HEK293 (cell line): ENCODE measurements around the gene NUP85.

Experiments
- CTCF ChIA-PET: fragments of 350-600 bp; formaldehyde crosslinking; extraction: SDS; loops from one replicate; lab custom pipeline; 2021; ENCODE audit warnings: antibody characterized with exemption; lab: Yijun Ruan, JAX
- POLR2A ChIA-PET: fragments of 300-600 bp; formaldehyde crosslinking; extraction: SDS; loops from one replicate; lab custom pipeline; 2020; ENCODE audit warnings: antibody characterized with exemption, inconsistent platforms; lab: Yijun Ruan, JAX
- H3K27ac ChIP-seq: fragments of 200-500 bp; sonication (Bioruptor generic); 2 replicates; pipeline ENCODE4 v1.5.1; 2014; ENCODE audit warnings: low read depth, low read length, control low read depth, inconsistent platforms; ENCODE audit errors: extremely low read depth
- H3K36me3 ChIP-seq, 2 experiments: fragments of 200-500 bp in 1 of 2; sonication (Bioruptor generic) in 1 of 2; 1 replicate in 1 of 2; 2 replicates in 1 of 2; pipeline ENCODE4 v1.5.1; 2014 to 2017; ENCODE audit warnings: inconsistent platforms in 2 of 2, low read length in 2 of 2; ENCODE audit not compliant: control insufficient read depth in 2 of 2, insufficient read depth in 1 of 2
- H3K4me1 ChIP-seq: fragments of 200-500 bp; sonication (Bioruptor generic); 2 replicates; pipeline ENCODE4 v1.5.1; 2014; ENCODE audit warnings: mild to moderate bottlenecking, low read length, inconsistent platforms; ENCODE audit not compliant: control insufficient read depth, insufficient read depth
- H3K4me3 ChIP-seq: 2 replicates; pipeline ENCODE4 v1.5.1; 2011; ENCODE audit warnings: low read depth, mild to moderate bottlenecking, control low read depth, low read length, moderate library complexity
- H3K9me3 ChIP-seq: fragments of 200-500 bp; sonication (Bioruptor generic); 2 replicates; pipeline ENCODE4 v1.5.1; 2014; ENCODE audit warnings: low read depth, low read length, inconsistent platforms; ENCODE audit not compliant: control insufficient read depth, insufficient read depth
- CTCF ChIP-seq: fragments of 450-650 bp; formaldehyde crosslinking; IDR thresholded peaks from 2 replicates; pipeline ENCODE4 v1.5.1; 2016; ENCODE audit warnings: missing biosample characterization, missing genetic modification characterization
- GLIS1 ChIP-seq: fragments of 450-650 bp; formaldehyde crosslinking; IDR thresholded peaks from 2 replicates; pipeline ENCODE4 v1.5.1; 2016; ENCODE audit warnings: missing biosample characterization, missing genetic modification characterization
- MEIS1 ChIP-seq: sonication (generic); formaldehyde crosslinking; IDR thresholded peaks from 2 replicates; pipeline ENCODE4 v1.8.1; 2022; ENCODE audit warnings: missing genetic modification reagents, mild to moderate bottlenecking, borderline replicate concordance
- PRDM4 ChIP-seq: fragments of 450-650 bp; formaldehyde crosslinking; IDR thresholded peaks from 2 replicates; pipeline ENCODE4 v1.5.1; 2017; ENCODE audit warnings: missing biosample characterization, missing genetic modification characterization
- ZBTB17 ChIP-seq: fragments of 450-650 bp; formaldehyde crosslinking; IDR thresholded peaks from 2 replicates; pipeline ENCODE4 v1.5.1; 2016; ENCODE audit warnings: missing biosample characterization, missing genetic modification characterization
- ZFHX2 ChIP-seq: fragments of 450-650 bp; formaldehyde crosslinking; conservative IDR thresholded peaks from 2 replicates; pipeline ENCODE4 v1.5.1; 2016; ENCODE audit warnings: missing biosample characterization, missing genetic modification characterization
- ZNF239 ChIP-seq: fragments of 450-650 bp; formaldehyde crosslinking; IDR thresholded peaks from 2 replicates; pipeline ENCODE4 v1.5.1; 2016; ENCODE audit warnings: missing biosample characterization, missing genetic modification characterization
- ZNF280D ChIP-seq: fragments of 450-650 bp; formaldehyde crosslinking; IDR thresholded peaks from 2 replicates; pipeline ENCODE4 v1.5.1; 2016; ENCODE audit warnings: missing biosample characterization, missing genetic modification characterization
- ZNF302 ChIP-seq: fragments of 450-650 bp; formaldehyde crosslinking; IDR thresholded peaks from 2 replicates; pipeline ENCODE4 v1.5.1; 2016; ENCODE audit warnings: missing biosample characterization, missing genetic modification characterization, low read depth
- ZNF362 ChIP-seq: fragments of 450-650 bp; formaldehyde crosslinking; IDR thresholded peaks from 2 replicates; pipeline ENCODE4 v1.5.1; 2016; ENCODE audit warnings: missing biosample characterization, missing genetic modification characterization
- ZNF530 ChIP-seq: fragments of 450-650 bp; formaldehyde crosslinking; IDR thresholded peaks from 2 replicates; pipeline ENCODE4 v1.5.1; 2016; ENCODE audit warnings: low read depth, missing biosample characterization, missing genetic modification characterization
- ZNF560 ChIP-seq: fragments of 450-650 bp; formaldehyde crosslinking; IDR thresholded peaks from 2 replicates; pipeline ENCODE4 v1.5.1; 2017; ENCODE audit warnings: missing biosample characterization, missing genetic modification characterization, borderline replicate concordance
- ZNF670 ChIP-seq: fragments of 450-650 bp; formaldehyde crosslinking; IDR thresholded peaks from 2 replicates; pipeline ENCODE4 v1.5.1; 2016; ENCODE audit warnings: missing biosample characterization, missing genetic modification characterization, low read depth
- ZNF76 ChIP-seq: fragments of 450-650 bp; formaldehyde crosslinking; IDR thresholded peaks from 2 replicates; pipeline ENCODE4; 2016; ENCODE audit warnings: low read depth, missing biosample characterization, missing genetic modification characterization, borderline replicate concordance
- ZNF792 ChIP-seq: fragments of 450-650 bp; formaldehyde crosslinking; IDR thresholded peaks from 2 replicates; pipeline ENCODE4 v1.5.1; 2016; ENCODE audit warnings: missing biosample characterization, missing genetic modification characterization
- TF ChIP-seq, protein P1 (sequence below): fragments of 450-650 bp; formaldehyde crosslinking; IDR thresholded peaks from 2 replicates; pipeline ENCODE4 v1.5.1; 2016; ENCODE audit warnings: missing biosample characterization, missing genetic modification characterization
- TF ChIP-seq, protein P2 (sequence below): fragments of 450-650 bp; formaldehyde crosslinking; IDR thresholded peaks from 2 replicates; pipeline ENCODE4; 2016; ENCODE audit warnings: missing biosample characterization, missing genetic modification characterization

The NUP85 gene

GRCh38 chr17:75261336-75262111 lies 56.0 kb downstream of the NUP85 start, which contains the start of the genes GGA3 and MRPS7 (continued):
- TF ChIP-seq ZNF280D (tag by site-specific recombination) (no peak), ZNF302 (tag by site-specific recombination) (no peak)

DNA sequence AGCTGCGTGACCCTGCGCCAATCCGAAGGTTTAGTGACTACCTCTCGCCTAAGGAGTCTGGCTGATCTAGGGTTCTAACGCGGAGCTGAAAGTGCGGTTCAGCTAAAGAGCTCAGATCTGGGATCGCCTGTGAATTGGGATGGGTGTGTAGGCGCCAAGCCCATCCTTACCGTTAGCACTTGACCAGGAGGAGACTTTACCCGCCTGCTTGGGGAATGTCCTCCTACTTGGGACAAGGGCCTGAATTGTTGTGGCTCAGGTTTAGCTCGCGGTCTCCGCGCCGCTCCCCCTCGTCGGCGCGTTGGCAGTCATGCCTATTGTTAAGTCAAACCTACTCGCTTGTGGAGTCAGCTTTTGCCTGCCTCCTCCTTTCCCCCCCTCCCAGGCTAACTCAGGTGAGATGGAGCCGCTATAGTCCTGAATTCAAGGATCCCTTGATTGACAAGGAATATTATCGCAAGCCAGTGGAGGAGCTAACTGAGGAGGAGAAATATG lies 56.7 kb downstream of the NUP85 start:
- Histone ChIP-seq H3K27ac (peak overlapping the region; percentile 99), H3K4me1 (peaks cover 5% of the 10 kb centered on the region; the same call in 1 of the 2 replicates), H3K9me3 (no peaks in the 10 kb centered on the region)
- POLR2A ChIA-PET = interaction anchor here (0.5 to 3.7 kb wide), 20 partner anchors 9 to 290 kb away, joined by 3 to 90 read pairs (median 4); partner anchors contain the start of genes GRB2, HID1, LLGL2 and MIF4GD
- TF ChIP-seq ZNF239 (no peak), ZNF792 (no peak), GLIS1 (tag by site-specific recombination) (no peak), PRDM4 (no peak), CTCF (tag by site-specific recombination) (peak; percentile 3; the same call in 1 of the 2 replicates), ZFHX2 (tag by site-specific recombination) (0 out of 2 replicates have a peak, but pooled peaks have one; percentile 14), ZNF560 (tag by site-specific recombination) (no peak), ZBTB17 (tag by site-specific recombination) (peak; percentile 79; the same call in 1 of the 2 replicates), MEIS1 (no peak), ZNF76 (no peak), ZNF670 (no peak), ZNF362 (tag by site-specific recombination) (no peak), ZNF530 (tag by site-specific recombination) (no peak)
- TF ChIP-seq, protein P1, sequence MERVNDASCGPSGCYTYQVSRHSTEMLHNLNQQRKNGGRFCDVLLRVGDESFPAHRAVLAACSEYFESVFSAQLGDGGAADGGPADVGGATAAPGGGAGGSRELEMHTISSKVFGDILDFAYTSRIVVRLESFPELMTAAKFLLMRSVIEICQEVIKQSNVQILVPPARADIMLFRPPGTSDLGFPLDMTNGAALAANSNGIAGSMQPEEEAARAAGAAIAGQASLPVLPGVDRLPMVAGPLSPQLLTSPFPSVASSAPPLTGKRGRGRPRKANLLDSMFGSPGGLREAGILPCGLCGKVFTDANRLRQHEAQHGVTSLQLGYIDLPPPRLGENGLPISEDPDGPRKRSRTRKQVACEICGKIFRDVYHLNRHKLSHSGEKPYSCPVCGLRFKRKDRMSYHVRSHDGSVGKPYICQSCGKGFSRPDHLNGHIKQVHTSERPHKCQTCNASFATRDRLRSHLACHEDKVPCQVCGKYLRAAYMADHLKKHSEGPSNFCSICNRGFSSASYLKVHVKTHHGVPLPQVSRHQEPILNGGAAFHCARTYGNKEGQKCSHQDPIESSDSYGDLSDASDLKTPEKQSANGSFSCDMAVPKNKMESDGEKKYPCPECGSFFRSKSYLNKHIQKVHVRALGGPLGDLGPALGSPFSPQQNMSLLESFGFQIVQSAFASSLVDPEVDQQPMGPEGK (tag by site-specific recombination) = no peak
- TF ChIP-seq, protein P2, sequence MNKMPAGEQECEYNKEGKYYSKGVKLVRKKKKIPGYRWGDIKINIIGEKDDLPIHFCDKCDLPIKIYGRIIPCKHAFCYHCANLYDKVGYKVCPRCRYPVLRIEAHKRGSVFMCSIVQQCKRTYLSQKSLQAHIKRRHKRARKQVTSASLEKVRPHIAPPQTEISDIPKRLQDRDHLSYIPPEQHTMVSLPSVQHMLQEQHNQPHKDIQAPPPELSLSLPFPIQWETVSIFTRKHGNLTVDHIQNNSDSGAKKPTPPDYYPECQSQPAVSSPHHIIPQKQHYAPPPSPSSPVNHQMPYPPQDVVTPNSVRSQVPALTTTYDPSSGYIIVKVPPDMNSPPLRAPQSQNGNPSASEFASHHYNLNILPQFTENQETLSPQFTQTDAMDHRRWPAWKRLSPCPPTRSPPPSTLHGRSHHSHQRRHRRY = no peak
- TF ChIP-seq, all 188 proteins: peak for 3
- H3K36me3 ChIP-seq = peaks cover 32 to 47% of the 10 kb centered on the region in 2 experiments
- H3K4me3 ChIP-seq = peak overlapping the region; percentile 99
- CTCF ChIA-PET = interaction anchor here (0.6 to 6.3 kb wide), 15 partner anchors 9 to 202 kb away, joined by 3 to 74 read pairs (median 5); partner anchors contain the start of genes GRB2, MIF4GD and SLC25A19
